Small intestine (tissue), 7 donors: ENCODE results near the gene NDFIP2. TPM values are rescaled to one million over a fixed set of nuclear protein-coding genes. Genes with fewer than 3 reads are reported as not detected.

Experiments used
- DNase-seq, 2 donors: peaks; one replicate each; pipeline versions ENCODE4 v3.0.0 to v3.0.0-alpha.2; 2013
- FAIRE-seq: peaks from 2 replicates; lab custom pipeline; 2012; peaks lifted over from hg19 to GRCh38; lab: Jason Lieb, UNC
- H3K27ac ChIP-seq, 3 donors: one replicate each; pipeline ENCODE4 v1.5.1; 2013; ENCODE audit warnings: low read length in 2 of 3, mild to moderate bottlenecking in 2 of 3, control low read depth in 1 of 3, inconsistent platforms in 1 of 3, low read depth in 1 of 3, moderate library complexity in 1 of 3
- H3K27me3 ChIP-seq, 3 donors: one replicate each; pipeline ENCODE4 v1.6.1; 2013; ENCODE audit warnings: low read length in 3 of 3, inconsistent platforms in 1 of 3; ENCODE audit not compliant: control insufficient read depth in 3 of 3, insufficient read depth in 3 of 3
- H3K36me3 ChIP-seq, 3 donors: one replicate each; pipeline ENCODE4 v1.6.1; 2013; ENCODE audit warnings: low read length in 3 of 3, inconsistent platforms in 1 of 3, low read depth in 1 of 3, mild to moderate bottlenecking in 1 of 3, moderate library complexity in 1 of 3; ENCODE audit not compliant: control insufficient read depth in 3 of 3, insufficient read depth in 2 of 3
- H3K4me1 ChIP-seq, 3 donors: one replicate each; pipeline ENCODE4 v1.6.1; 2013; ENCODE audit warnings: low read length in 2 of 3, inconsistent platforms in 1 of 3, low read depth in 1 of 3, mild to moderate bottlenecking in 1 of 3, moderate library complexity in 1 of 3; ENCODE audit not compliant: control insufficient read depth in 3 of 3, insufficient read depth in 2 of 3
- H3K4me3 ChIP-seq, 3 donors: one replicate each; pipeline ENCODE4 v1.5.1; 2013; ENCODE audit warnings: low read length in 3 of 3, control low read depth in 1 of 3, inconsistent platforms in 1 of 3, low read depth in 1 of 3, mild to moderate bottlenecking in 1 of 3, moderate library complexity in 1 of 3
- H3K9me3 ChIP-seq, 2 donors: one replicate each; pipeline ENCODE4 v1.6.1; 2013; ENCODE audit warnings: low read depth in 1 of 2, low read length in 1 of 2; ENCODE audit not compliant: control insufficient read depth in 2 of 2, insufficient read depth in 1 of 2
- WGBS, 3 donors: extraction: QIAGEN DNeasy Blood & Tissue Kit; methylation state at CpG; one replicate each; pipeline ENCODE4 v1.1.7; 2013; 5-methylcytosine and 5-hydroxymethylcytosine counted together
- polyA plus RNA-seq, 4 donors: library from polyadenylated mRNA; stranded (reverse) in 3 of 4; unstranded in 1 of 4; fragments of 200-250 nt in 3 of 4; fragments of 120-200 nt in 1 of 4; gene quantifications; one replicate each; pipeline versions ENCODE4 v1.2.1 to v1.2.3, GENCODE V29; 2013
- donor health status: healthy with polysubstance abuse.
- donor health status: control.
- donor health status: control.
- donor health status: Bipolar disorder and iron deficiency.
- donor health status: healthy.

The NDFIP2 gene
- polyA plus RNA-seq, 4 donors, result 34.6 to 96.9 (median 48.1) TPM

GRCh38 chr13:79442221-79442620, 38.7 kb upstream of the NDFIP2 start:
- H3K27ac ChIP-seq, result peak overlapping the region; percentile 65 to 84 (median 74)
- H3K27me3 ChIP-seq, result no peaks in the 10 kb centered on the region
- FAIRE-seq (no peak), DNase-seq (no peak)
- WGBS, 3 donors, result 22 to 64% (median 60%) methylated on average over 1 of the region's 1 CpG
- peaks cover 0 to 10% of the 10 kb centered on the region in 2 donors for H3K9me3 ChIP-seq
- H3K4me3 ChIP-seq, result no peak overlapping the region
- H3K36me3 ChIP-seq, result no peaks in the 10 kb centered on the region
- H3K4me1 ChIP-seq, result peaks cover 0 to 12% (median 2%) of the 10 kb centered on the region in 3 donors

- 59 to 86% (median 86%) methylated on average over 3 of the region's 3 CpGs for WGBS, 3 donors
- H3K36me3 ChIP-seq, result no peaks in the 10 kb centered on the region
- peaks cover 0 to 10% of the 10 kb centered on the region in 2 donors for H3K9me3 ChIP-seq
- peaks cover 0 to 12% (median 2%) of the 10 kb centered on the region in 3 donors for H3K4me1 ChIP-seq
- no peak for DNase-seq
- H3K27ac ChIP-seq, result peak overlapping the region in 1 of 3 donors; percentile 20
- H3K27me3 ChIP-seq, result no peaks in the 10 kb centered on the region
- no peak overlapping the region for H3K4me3 ChIP-seq
- FAIRE-seq, result no peak
Observed at GRCh38 chr13:79442706-79443105, 38.2 kb upstream of the NDFIP2 start.

GRCh38 chr13:79445968-79446645, 34.8 kb upstream of the NDFIP2 start:
- Histone ChIP-seq H3K27ac (peak overlapping the region in 1 of 3 donors; percentile 1), H3K27me3 (no peaks in the 10 kb centered on the region), H3K4me3 (no peak overlapping the region), H3K9me3 (peaks cover 0 to 10% of the 10 kb centered on the region in 2 donors), H3K36me3 (no peaks in the 10 kb centered on the region), H3K4me1 (peaks cover 0 to 4% (median 0%) of the 10 kb centered on the region in 3 donors)
- no peak for FAIRE-seq
- 59 to 81% (median 70%) methylated on average over 11 of the region's 11 CpGs for WGBS, 3 donors
- DNase-seq, result peak in 1 of 2 donors; percentile 29

GRCh38 chr13:79447141-79447540, 33.8 kb upstream of the NDFIP2 start:
- 84 to 95% (median 92%) methylated on average over 4 of the region's 4 CpGs for WGBS, 3 donors

GRCh38 chr13:79447741-79448140, 33.2 kb upstream of the NDFIP2 start:
- WGBS, 3 donors, result 86 to 93% (median 93%) methylated on average over 2 of the region's 2 CpGs
- FAIRE-seq, result no peak
- Histone ChIP-seq H3K27ac (no peak overlapping the region), H3K9me3 (peaks cover 0 to 5% of the 10 kb centered on the region in 2 donors), H3K36me3 (no peaks in the 10 kb centered on the region), H3K27me3 (no peaks in the 10 kb centered on the region), H3K4me3 (no peak overlapping the region), H3K4me1 (no peaks in the 10 kb centered on the region)
- no peak for DNase-seq

More at GRCh38 chr13:79447141-79447540, 33.8 kb upstream of the NDFIP2 start:
- Histone ChIP-seq H3K4me3 (no peak overlapping the region), H3K4me1 (no peaks in the 10 kb centered on the region), H3K9me3 (peaks cover 0 to 5% of the 10 kb centered on the region in 2 donors), H3K27me3 (no peaks in the 10 kb centered on the region), H3K36me3 (no peaks in the 10 kb centered on the region), H3K27ac (no peak overlapping the region)
- FAIRE-seq (no peak), DNase-seq (no peak)

GRCh38 chr13:79448413-79448812, 32.5 kb upstream of the NDFIP2 start:
- H3K36me3 ChIP-seq, result no peaks in the 10 kb centered on the region
- WGBS, 3 donors, result 51 to 85% (median 83%) methylated on average over 1 of the region's 1 CpG
- DNase-seq, result peak in 1 of 2 donors; percentile 13
- no peaks in the 10 kb centered on the region for H3K27me3 ChIP-seq
- no peak overlapping the region for H3K27ac ChIP-seq
- H3K9me3 ChIP-seq, result peaks cover 0 to 2% of the 10 kb centered on the region in 2 donors
- no peak overlapping the region for H3K4me3 ChIP-seq
- FAIRE-seq, result no peak
- H3K4me1 ChIP-seq, result no peaks in the 10 kb centered on the region

- FAIRE-seq, result no peak
- no peaks in the 10 kb centered on the region for H3K9me3 ChIP-seq
- 72 to 94% (median 83%) methylated on average over 4 of the region's 4 CpGs for WGBS, 3 donors
Observed at GRCh38 chr13:79450110-79450509, 30.8 kb upstream of the NDFIP2 start.

GRCh38 chr13:79451500-79451962, 29.4 kb upstream of the NDFIP2 start:
- WGBS, 3 donors, result 30 to 62% (median 54%) methylated on average over 3 of the region's 3 CpGs
- Histone ChIP-seq H3K27ac (no peak overlapping the region), H3K36me3 (no peaks in the 10 kb centered on the region), H3K4me3 (no peak overlapping the region), H3K4me1 (no peaks in the 10 kb centered on the region), H3K27me3 (no peaks in the 10 kb centered on the region), H3K9me3 (no peaks in the 10 kb centered on the region)
- DNase-seq, result peak in 1 of 2 donors; percentile 57
- no peak for FAIRE-seq

More at GRCh38 chr13:79450110-79450509, 30.8 kb upstream of the NDFIP2 start:
- Histone ChIP-seq H3K4me1 (no peaks in the 10 kb centered on the region), H3K36me3 (no peaks in the 10 kb centered on the region), H3K27ac (no peak overlapping the region), H3K4me3 (no peak overlapping the region), H3K27me3 (no peaks in the 10 kb centered on the region)
- no peak for DNase-seq
